IMR-90 (cell line): ENCODE measurements around the gene EYS. TPM values are rescaled to one million over a fixed set of nuclear protein-coding genes. Genes with fewer than 3 reads are reported as not detected.
A peak's percentile ranks its signal among the peaks of the same experiment; 100 is the strongest.

Experiments used
- ATAC-seq: fragments of 200-7000 bp; cut with Tn5 transposase; 2 replicates; pipeline ENCODE4 v1.9.1; 2020; ENCODE audit warnings: low read depth, mild to moderate bottlenecking, moderate library complexity
- BruUV-seq: library from RNA; stranded (reverse); fragments of 400-500 nt; replicated peaks from 2 replicates; lab custom pipeline; 2021; lab: Mats Ljungman, UMichigan
- CTCF ChIA-PET: fragments of 300-600 bp; formaldehyde crosslinking; extraction: SDS; loops from one replicate; lab custom pipeline; 2021; ENCODE audit warnings: antibody characterized with exemption; lab: Yijun Ruan, JAX
- POLR2A ChIA-PET: fragments of 300-600 bp; sonication (Branson Sonifier 250); formaldehyde crosslinking; loops from one replicate; lab custom pipeline; 2022; ENCODE audit warnings: antibody characterized with exemption; ENCODE audit not compliant: unreplicated experiment; lab: Charles Lee
- DNase-seq: peaks from one replicate; pipeline ENCODE4 v3.0.0; 2013
- H2AFZ ChIP-seq: replicated peaks from 2 replicates; pipeline ENCODE3; 2013; ENCODE audit warnings: low read length, mild to moderate bottlenecking; ENCODE audit not compliant: poor library complexity
- H2AK5ac ChIP-seq: 2 replicates; pipeline ENCODE4 v1.6.1; 2013; ENCODE audit warnings: low read depth, low read length, inconsistent platforms
- H2AK9ac ChIP-seq: replicated peaks from 2 replicates; pipeline ENCODE3; 2013; ENCODE audit warnings: mild to moderate bottlenecking, low read depth, low read length, moderate library complexity; ENCODE audit not compliant: poor library complexity
- H2BK120ac ChIP-seq: 2 replicates; pipeline ENCODE4 v1.6.1; 2013; ENCODE audit warnings: low read depth, low read length, inconsistent platforms
- H2BK15ac ChIP-seq: 3 replicates; pipeline ENCODE4 v1.6.1; 2013; ENCODE audit warnings: low read depth, low read length, inconsistent platforms
- H2BK20ac ChIP-seq: 2 replicates; pipeline ENCODE4 v1.6.1; 2013; ENCODE audit warnings: low read depth, mild to moderate bottlenecking, inconsistent platforms, low read length, moderate library complexity
- H2BK5ac ChIP-seq: 2 replicates; pipeline ENCODE4 v1.6.1; 2013; ENCODE audit warnings: mild to moderate bottlenecking, low read depth, low read length, inconsistent platforms; ENCODE audit not compliant: poor library complexity, severe bottlenecking
- H3K14ac ChIP-seq: replicated peaks from 2 replicates; pipeline ENCODE4 v1.6.1; 2013; ENCODE audit warnings: low read depth, low read length, inconsistent platforms
- H3K18ac ChIP-seq: 2 replicates; pipeline ENCODE4 v1.6.1; 2013; ENCODE audit warnings: low read depth, low read length, control low read depth
- H3K23ac ChIP-seq: 2 replicates; pipeline ENCODE4 v1.6.1; 2013; ENCODE audit warnings: low read depth, low read length, inconsistent platforms
- H3K27ac ChIP-seq: 2 replicates; pipeline ENCODE4 v1.5.1; 2013; ENCODE audit warnings: mild to moderate bottlenecking, control low read depth, low read length; ENCODE audit not compliant: insufficient read depth
- H3K27me3 ChIP-seq: 2 replicates; pipeline ENCODE4 v1.6.1; 2013; ENCODE audit warnings: low read length; ENCODE audit not compliant: control insufficient read depth, insufficient read depth
- H3K36me3 ChIP-seq: 2 replicates; pipeline ENCODE4 v1.6.1; 2013; ENCODE audit warnings: low read length, mixed read lengths; ENCODE audit not compliant: control insufficient read depth, insufficient read depth
- H3K4ac ChIP-seq: 2 replicates; pipeline ENCODE4 v1.6.1; 2013; ENCODE audit warnings: low read depth, low read length, inconsistent platforms
- H3K4me1 ChIP-seq: 2 replicates; pipeline ENCODE4 v1.6.1; 2013; ENCODE audit warnings: low read length, mixed read lengths; ENCODE audit not compliant: control insufficient read depth, insufficient read depth
- H3K4me2 ChIP-seq: 2 replicates; pipeline ENCODE4 v1.6.1; 2013; ENCODE audit warnings: low read depth, mild to moderate bottlenecking, control low read depth, low read length, moderate library complexity
- H3K4me3 ChIP-seq: 2 replicates; pipeline ENCODE4 v1.5.1; 2013; ENCODE audit warnings: low read depth, mild to moderate bottlenecking, control low read depth, low read length, moderate library complexity; ENCODE audit not compliant: insufficient read depth
- H3K56ac ChIP-seq: 2 replicates; pipeline ENCODE4 v1.6.1; 2013; ENCODE audit warnings: low read length, inconsistent platforms; ENCODE audit not compliant: insufficient read depth; ENCODE audit errors: extremely low read depth
- H3K79me1 ChIP-seq, 2 experiments: 2 replicates each; pipeline ENCODE4 v1.6.1; 2013; ENCODE audit warnings: low read length in 2 of 2, inconsistent platforms in 1 of 2, low read depth in 1 of 2
- H3K9ac ChIP-seq: 2 replicates; pipeline ENCODE4 v1.6.1; 2013; ENCODE audit warnings: low read depth, low read length, control low read depth
- H3K9me1 ChIP-seq: 2 replicates; pipeline ENCODE4 v1.6.1; 2013; ENCODE audit warnings: low read length, inconsistent platforms; ENCODE audit not compliant: insufficient read depth
- H3K9me3 ChIP-seq: 2 replicates; pipeline ENCODE4 v1.6.1; 2013; ENCODE audit warnings: low read length; ENCODE audit not compliant: control insufficient read depth, insufficient read depth
- H4K20me1 ChIP-seq: 2 replicates; pipeline ENCODE4 v1.6.1; 2013; ENCODE audit warnings: low read length, inconsistent platforms; ENCODE audit not compliant: insufficient read depth
- H4K5ac ChIP-seq: 2 replicates; pipeline ENCODE4 v1.6.1; 2013; ENCODE audit warnings: mild to moderate bottlenecking, low read depth, low read length, control low read depth
- H4K8ac ChIP-seq, 2 experiments: 2 replicates each; pipeline ENCODE4 v1.6.1; 2013; ENCODE audit warnings: low read depth in 2 of 2, low read length in 2 of 2, control low read depth in 1 of 2, inconsistent platforms in 1 of 2
- H4K91ac ChIP-seq: 2 replicates; pipeline ENCODE4 v1.6.1; 2013; ENCODE audit warnings: low read depth, low read length, inconsistent platforms; ENCODE audit not compliant: insufficient read depth
- BHLHE40 ChIP-seq: fragments of 150-350 bp; IDR thresholded peaks from 2 replicates; pipeline ENCODE4 v1.6.1; 2016; ENCODE audit warnings: mild to moderate bottlenecking, low read depth, low read length
- CEBPB ChIP-seq: IDR thresholded peaks from 2 replicates; pipeline ENCODE4 v1.6.1; 2012; ENCODE audit warnings: low read depth, low read length, improper control_type of control experiment
- CHD1 ChIP-seq: IDR thresholded peaks from 2 replicates; pipeline ENCODE4 v1.6.1; 2012; ENCODE audit warnings: low read depth, low read length, improper control_type of control experiment
- MAFK ChIP-seq: IDR thresholded peaks from 2 replicates; pipeline ENCODE4 v1.6.1; 2012; ENCODE audit warnings: low read depth, low read length, improper control_type of control experiment
- MAZ ChIP-seq: IDR thresholded peaks from 2 replicates; pipeline ENCODE4 v1.6.1; 2012; ENCODE audit warnings: low read depth, mild to moderate bottlenecking, low read length, improper control_type of control experiment, moderate library complexity, borderline replicate concordance
- MXI1 ChIP-seq: IDR thresholded peaks from 2 replicates; pipeline ENCODE4 v1.6.1; 2012; ENCODE audit warnings: low read depth, mild to moderate bottlenecking, low read length, moderate library complexity, borderline replicate concordance
- NFE2L2 ChIP-seq: fragments of 150-350 bp; IDR thresholded peaks from 2 replicates; pipeline ENCODE4 v1.6.1; 2016; ENCODE audit warnings: low read depth, mild to moderate bottlenecking, low read length
- POLR2A ChIP-seq: IDR thresholded peaks from 2 replicates; pipeline ENCODE4 v1.6.1; 2012; ENCODE audit warnings: mild to moderate bottlenecking, low read depth, low read length
- RAD21 ChIP-seq: IDR thresholded peaks from 2 replicates; pipeline ENCODE4 v1.6.1; 2012; ENCODE audit warnings: low read length, improper control_type of control experiment
- RCOR1 ChIP-seq: IDR thresholded peaks from 2 replicates; pipeline ENCODE4 v1.6.1; 2012; ENCODE audit warnings: mild to moderate bottlenecking, low read length, improper control_type of control experiment; ENCODE audit not compliant: insufficient replicate concordance
- RFX5 ChIP-seq: IDR thresholded peaks from 2 replicates; pipeline ENCODE4 v1.8.0; 2012; ENCODE audit warnings: low read depth, mild to moderate bottlenecking, low read length, moderate library complexity
- SMC3 ChIP-seq: fragments of 150-350 bp; IDR thresholded peaks from 2 replicates; pipeline ENCODE4 v1.6.1; 2016; ENCODE audit warnings: low read depth, mild to moderate bottlenecking, antibody characterized with exemption, low read length, moderate library complexity
- WGBS, 2 experiments: methylation state at CpG; one replicate each; pipeline versions ENCODE4 v1.1.5 to v1.1.7; 2013; ENCODE audit warnings: missing lambda C conversion rate in 2 of 2; ENCODE audit not compliant: insufficient read length in 1 of 2; ENCODE audit errors: extremely low coverage in 2 of 2; 5-methylcytosine and 5-hydroxymethylcytosine counted together
- dilution Hi-C: fragments of 300-500 bp; cut with HindIII; formaldehyde crosslinking; loops from one replicate; pipeline ENCODE4 v1.14.3; 2018; ENCODE audit warnings: low sequenced_read_pairs; ENCODE audit not compliant: unreplicated experiment
- in situ Hi-C: fragments of 300-500 bp; cut with MboI; formaldehyde crosslinking; loops from 3 replicates; pipeline ENCODE4 v1.14.3; 2019; ENCODE audit warnings: low sequenced_read_pairs, inconsistent platforms, mixed read lengths
- intact Hi-C: fragments of 100-400 bp; cut with micrococcal nuclease; formaldehyde crosslinking; loops from 2 replicates; pipeline ENCODE4 v1.10.0; 2022
- polyA plus RNA-seq, 3 experiments: library from polyadenylated mRNA; depleted of rRNA; stranded (reverse); fragments of >200 nt; gene quantifications; 2 replicates each; pipeline ENCODE4 v1.2.3, GENCODE V29; 2012; ENCODE audit warnings: low replicate concordance in 1 of 3
- total RNA-seq: library from RNA; depleted of rRNA; stranded (reverse); fragments of >200 nt; gene quantifications from 2 replicates; pipeline ENCODE4 v1.2.3, GENCODE V29; 2012
- TF ChIP-seq, protein P1 (sequence below): fragments of 150-350 bp; IDR thresholded peaks from 2 replicates; pipeline ENCODE4 v1.6.1; 2017; ENCODE audit warnings: mild to moderate bottlenecking, antibody characterized with exemption, low read length, low read depth
- TF ChIP-seq, protein P2 (sequence below): fragments of 150-350 bp; IDR thresholded peaks from 2 replicates; pipeline ENCODE4 v1.6.1; 2016; ENCODE audit warnings: low read depth, mild to moderate bottlenecking, low read length, moderate library complexity, borderline replicate concordance
- TF ChIP-seq, protein P3 (sequence below): conservative IDR thresholded peaks from 2 replicates; pipeline ENCODE4 v1.5.1; 2012; ENCODE audit warnings: mild to moderate bottlenecking, low read depth, low read length, improper control_type of control experiment

The EYS gene
- total and polyA plus RNA-seq, 2 of the 4 experiments (the other 2 are of a cell fraction): under 0.01 TPM; not detected in 1

DNA sequence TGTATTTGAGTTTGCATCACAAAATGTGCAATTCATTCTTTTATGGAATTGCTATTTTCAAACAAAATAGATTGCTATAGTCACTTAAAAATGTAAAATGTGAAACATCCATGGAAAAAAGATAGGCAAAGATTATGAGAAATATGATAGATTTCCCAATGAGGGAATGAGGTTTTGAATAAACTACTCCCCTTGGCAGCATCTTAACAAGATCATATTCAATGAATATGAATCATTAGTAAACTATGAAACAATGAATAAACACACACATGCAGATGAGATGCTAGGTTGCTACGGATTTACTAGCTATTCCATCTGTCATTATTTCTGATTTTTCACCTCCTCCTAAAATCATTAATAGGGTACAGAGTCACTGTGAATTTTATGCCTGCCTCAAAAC is 1669.6 kb downstream of the EYS start:
- Histone ChIP-seq H4K20me1 (no peaks in the 10 kb centered on the region), H3K14ac (no peak overlapping the region), H3K9me1 (0 out of 2 replicates have a peak, but pooled peaks cover 2% of the 10 kb centered on the region), H3K23ac (no peak overlapping the region), H3K4ac (no peak overlapping the region), H2BK5ac (no peak overlapping the region), H3K4me1 (peaks cover 1% of the 10 kb centered on the region; the same call in 1 of the 2 replicates), H2AK9ac (no peak overlapping the region), H3K9me3 (no peaks in the 10 kb centered on the region), H3K56ac (no peak overlapping the region), H3K4me2 (no peak overlapping the region), H3K18ac (no peak overlapping the region), H2BK15ac (no peak overlapping the region), H2AK5ac (no peak overlapping the region), H4K5ac (no peak overlapping the region), H3K79me1 (no peaks in the 10 kb centered on the region), H2AFZ (no peak overlapping the region), H3K27ac (no peak overlapping the region), H3K9ac (no peak overlapping the region), H2BK120ac (no peak overlapping the region), H3K36me3 (no peaks in the 10 kb centered on the region), H4K8ac (no peak overlapping the region), H2BK20ac (no peak overlapping the region), H3K27me3 (no peaks in the 10 kb centered on the region), H4K91ac (no peak overlapping the region), H3K4me3 (no peak overlapping the region)
- dilution Hi-C loops: no loop called here
- DNase-seq: peak; percentile 18
- intact Hi-C loops: no loop called here
- no peak for TF ChIP-seq SMC3
- TF ChIP-seq, protein P1, sequence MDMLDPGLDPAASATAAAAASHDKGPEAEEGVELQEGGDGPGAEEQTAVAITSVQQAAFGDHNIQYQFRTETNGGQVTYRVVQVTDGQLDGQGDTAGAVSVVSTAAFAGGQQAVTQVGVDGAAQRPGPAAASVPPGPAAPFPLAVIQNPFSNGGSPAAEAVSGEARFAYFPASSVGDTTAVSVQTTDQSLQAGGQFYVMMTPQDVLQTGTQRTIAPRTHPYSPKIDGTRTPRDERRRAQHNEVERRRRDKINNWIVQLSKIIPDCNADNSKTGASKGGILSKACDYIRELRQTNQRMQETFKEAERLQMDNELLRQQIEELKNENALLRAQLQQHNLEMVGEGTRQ: no peak
- TF ChIP-seq MAFK: no peak
- no peak for TF ChIP-seq POLR2A
- no peak for TF ChIP-seq RFX5
- no peak for TF ChIP-seq RAD21
- TF ChIP-seq MXI1: no peak
- TF ChIP-seq MAZ: no peak
- no peak for TF ChIP-seq CEBPB
- TF ChIP-seq, protein P2, sequence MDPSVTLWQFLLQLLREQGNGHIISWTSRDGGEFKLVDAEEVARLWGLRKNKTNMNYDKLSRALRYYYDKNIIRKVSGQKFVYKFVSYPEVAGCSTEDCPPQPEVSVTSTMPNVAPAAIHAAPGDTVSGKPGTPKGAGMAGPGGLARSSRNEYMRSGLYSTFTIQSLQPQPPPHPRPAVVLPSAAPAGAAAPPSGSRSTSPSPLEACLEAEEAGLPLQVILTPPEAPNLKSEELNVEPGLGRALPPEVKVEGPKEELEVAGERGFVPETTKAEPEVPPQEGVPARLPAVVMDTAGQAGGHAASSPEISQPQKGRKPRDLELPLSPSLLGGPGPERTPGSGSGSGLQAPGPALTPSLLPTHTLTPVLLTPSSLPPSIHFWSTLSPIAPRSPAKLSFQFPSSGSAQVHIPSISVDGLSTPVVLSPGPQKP: no peak
- no peak for TF ChIP-seq CHD1
- no peak for TF ChIP-seq RCOR1
- TF ChIP-seq NFE2L2: no peak
- TF ChIP-seq, protein P3, sequence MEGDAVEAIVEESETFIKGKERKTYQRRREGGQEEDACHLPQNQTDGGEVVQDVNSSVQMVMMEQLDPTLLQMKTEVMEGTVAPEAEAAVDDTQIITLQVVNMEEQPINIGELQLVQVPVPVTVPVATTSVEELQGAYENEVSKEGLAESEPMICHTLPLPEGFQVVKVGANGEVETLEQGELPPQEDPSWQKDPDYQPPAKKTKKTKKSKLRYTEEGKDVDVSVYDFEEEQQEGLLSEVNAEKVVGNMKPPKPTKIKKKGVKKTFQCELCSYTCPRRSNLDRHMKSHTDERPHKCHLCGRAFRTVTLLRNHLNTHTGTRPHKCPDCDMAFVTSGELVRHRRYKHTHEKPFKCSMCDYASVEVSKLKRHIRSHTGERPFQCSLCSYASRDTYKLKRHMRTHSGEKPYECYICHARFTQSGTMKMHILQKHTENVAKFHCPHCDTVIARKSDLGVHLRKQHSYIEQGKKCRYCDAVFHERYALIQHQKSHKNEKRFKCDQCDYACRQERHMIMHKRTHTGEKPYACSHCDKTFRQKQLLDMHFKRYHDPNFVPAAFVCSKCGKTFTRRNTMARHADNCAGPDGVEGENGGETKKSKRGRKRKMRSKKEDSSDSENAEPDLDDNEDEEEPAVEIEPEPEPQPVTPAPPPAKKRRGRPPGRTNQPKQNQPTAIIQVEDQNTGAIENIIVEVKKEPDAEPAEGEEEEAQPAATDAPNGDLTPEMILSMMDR: no peak
- TF ChIP-seq BHLHE40: no peak
- WGBS, 2 experiments: no CpG with 5 or more reads among the region's 1 CpG
- in situ Hi-C loops: no loop called here
- ChIA-PET POLR2A (no interaction called here), CTCF (no interaction called here)
- no TSS peak for BruUV-seq
- no peak for ATAC-seq
